CD4-positive, alpha-beta T cell treated with Interleukin-6 at 100 ng/mL for 8 hours (primary cell): ENCODE data around the gene GALNT10.

Source experiments
- DNase-seq: peaks from one replicate; pipeline ENCODE4 v3.0.0-alpha.2; 2020; ENCODE audit warnings: mixed read lengths, low spot score

Gene GALNT10

GRCh38 chr5:154325566-154325965, 135.0 kb downstream of the GALNT10 start:
- DNase-seq = no peak

DNA sequence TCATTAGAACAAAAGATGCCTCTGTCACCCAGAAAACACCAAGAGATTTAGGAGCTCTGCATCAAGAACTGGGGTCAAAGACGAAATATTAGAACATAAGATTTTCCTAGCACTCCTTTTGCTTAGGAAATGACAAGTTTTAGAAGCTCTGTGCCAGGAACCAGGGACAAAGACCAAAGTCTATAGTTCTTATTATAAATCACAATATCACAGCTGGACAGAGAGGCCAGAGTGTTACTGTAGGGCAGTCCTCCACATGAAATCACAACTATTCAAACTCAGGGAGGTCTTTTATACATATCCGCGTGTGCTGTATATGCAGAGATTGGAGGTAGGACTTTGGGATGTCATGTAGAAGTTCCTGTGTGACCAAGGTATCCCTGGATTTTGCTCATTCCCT, 138.5 kb downstream of the GALNT10 start:
- no peak for DNase-seq

DNA sequence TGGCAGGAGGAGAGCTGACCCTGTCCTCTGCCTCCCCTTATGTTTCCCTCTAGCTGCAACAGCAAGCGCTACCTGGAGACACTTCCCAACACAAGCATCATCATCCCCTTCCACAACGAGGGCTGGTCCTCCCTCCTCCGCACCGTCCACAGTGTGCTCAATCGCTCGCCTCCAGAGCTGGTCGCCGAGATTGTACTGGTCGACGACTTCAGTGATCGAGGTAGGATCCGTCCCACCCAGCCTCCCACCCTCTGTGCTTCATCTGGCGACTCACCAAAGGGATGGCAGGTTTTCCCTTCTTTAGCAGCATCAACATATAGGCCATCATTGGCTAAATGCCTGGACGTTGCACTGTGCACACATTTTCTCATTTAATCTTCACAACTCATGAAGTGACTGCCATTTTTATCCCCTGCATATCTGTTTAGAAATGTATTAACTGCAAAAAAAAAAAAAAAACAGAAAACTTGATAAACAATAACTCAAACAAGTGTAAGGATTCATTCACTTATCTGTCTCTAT, 139.0 kb downstream of the GALNT10 start:
- no peak for DNase-seq

DNA sequence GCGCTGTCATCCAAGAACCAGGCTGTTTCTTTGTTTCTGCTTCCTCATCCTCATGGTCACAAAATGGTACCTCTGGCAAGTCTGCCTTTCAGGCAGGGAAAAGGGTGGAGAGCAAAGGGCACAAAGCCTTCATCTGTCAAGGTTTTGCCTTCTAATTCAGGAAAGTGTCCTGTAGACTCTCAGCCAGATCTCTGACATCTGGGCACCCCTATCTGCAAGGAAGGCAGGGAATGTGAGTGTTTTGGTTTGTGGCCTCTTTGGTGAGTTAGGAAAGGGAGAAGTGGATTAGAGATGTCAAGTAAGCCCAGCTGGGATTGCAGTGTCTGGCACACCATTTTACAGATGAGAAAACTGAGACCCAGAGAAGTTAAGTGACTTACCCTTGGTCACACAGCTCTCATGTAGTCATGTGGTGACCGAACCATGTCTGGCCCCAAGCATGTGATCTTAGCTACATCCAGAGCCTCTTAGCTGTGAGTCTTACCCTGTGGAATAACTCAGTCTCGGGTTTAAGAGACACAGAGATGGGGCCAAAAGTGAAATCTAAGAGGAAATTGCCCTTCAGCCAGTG, 139.6 kb downstream of the GALNT10 start:
- DNase-seq = no peak

GRCh38 chr5:154331232-154331631, 140.7 kb downstream of the GALNT10 start:
- no peak for DNase-seq

GRCh38 chr5:154331924-154332323, 141.4 kb downstream of the GALNT10 start:
- DNase-seq = no peak

GRCh38 chr5:154332451-154332850, 141.9 kb downstream of the GALNT10 start:
- DNase-seq = no peak

DNA sequence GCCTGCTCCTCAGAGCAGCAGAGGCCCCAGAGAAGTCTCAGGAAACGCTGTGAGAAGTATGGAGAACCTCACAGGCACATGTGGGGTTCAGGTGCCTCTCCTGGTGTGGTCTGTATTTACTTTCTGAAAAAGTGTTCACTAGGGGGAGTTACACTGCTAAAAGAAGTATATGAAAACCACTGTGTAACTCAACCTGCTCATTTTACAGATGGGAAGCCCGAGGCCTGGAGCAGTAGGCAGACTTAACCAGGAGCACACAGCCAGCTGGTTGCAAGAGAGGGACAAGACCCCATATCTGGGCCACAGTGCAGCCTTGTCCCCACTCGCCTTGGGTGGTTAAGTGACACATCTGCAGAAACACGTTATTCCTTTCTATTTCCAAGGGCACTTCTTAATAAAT, 142.5 kb downstream of the GALNT10 start:
- DNase-seq = no peak

GRCh38 chr5:154334406-154335064, 144.0 kb downstream of the GALNT10 start:
- DNase-seq = no peak

DNA sequence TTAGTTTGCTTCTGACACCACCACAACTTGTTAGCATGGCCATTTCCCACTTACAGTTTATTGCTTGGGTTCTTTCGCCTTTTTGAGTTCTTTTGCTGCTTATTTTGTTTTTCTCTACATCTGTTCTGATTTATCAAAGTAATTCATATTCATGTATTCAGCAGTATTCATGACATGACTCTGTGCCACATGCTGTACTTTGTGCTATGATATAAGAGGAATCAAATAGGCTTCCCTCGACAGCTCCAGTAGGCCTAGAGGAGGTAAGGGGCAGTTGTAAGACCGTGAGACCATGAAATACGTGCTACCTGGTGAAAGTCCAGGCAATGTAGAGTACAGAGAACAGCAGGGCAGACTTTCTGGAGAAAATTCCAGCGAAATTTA, 144.5 kb downstream of the GALNT10 start:
- DNase-seq = no peak

- DNase-seq = no peak
Measured at GRCh38 chr5:154341620-154342019, 151.1 kb downstream of the GALNT10 start.

DNA sequence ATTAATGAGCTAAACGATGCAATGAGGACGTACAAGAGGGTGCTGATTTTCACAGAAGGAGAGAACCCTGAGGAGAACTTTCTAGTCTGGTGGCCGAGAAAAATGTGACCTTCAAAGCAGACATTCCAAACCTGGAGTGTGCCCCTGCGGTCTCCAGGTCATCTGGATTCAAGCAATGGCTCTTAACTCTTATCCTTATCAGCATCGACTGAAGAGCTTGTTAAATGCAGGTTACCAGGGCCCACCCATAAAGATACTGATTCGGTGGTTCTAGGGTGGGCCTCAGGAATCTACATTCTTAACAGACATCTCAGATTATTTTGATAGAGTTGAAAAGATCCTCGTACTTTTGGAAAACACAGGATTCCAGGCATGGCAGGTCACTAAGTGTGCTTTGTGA, 151.7 kb downstream of the GALNT10 start:
- DNase-seq = no peak

DNA sequence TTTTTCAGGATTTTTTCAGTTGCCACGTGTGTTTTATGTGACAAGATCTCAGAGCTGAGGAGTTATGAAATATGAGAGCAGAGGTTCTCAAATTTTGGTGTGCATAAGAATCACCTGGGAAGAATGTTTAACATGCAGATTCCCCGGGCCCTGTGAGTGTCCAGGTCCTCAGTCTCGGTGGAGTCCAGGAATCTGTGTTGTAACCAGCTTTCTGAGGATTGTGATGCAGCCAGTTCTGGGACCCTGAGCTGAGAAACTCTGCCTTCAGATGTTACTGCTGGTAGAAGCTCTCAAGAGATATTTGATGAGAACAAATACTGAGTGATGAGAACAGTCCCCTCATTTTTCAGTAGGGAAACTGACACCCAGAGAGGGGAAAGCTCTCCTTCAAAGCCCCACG, 152.4 kb downstream of the GALNT10 start:
- DNase-seq = no peak

DNA sequence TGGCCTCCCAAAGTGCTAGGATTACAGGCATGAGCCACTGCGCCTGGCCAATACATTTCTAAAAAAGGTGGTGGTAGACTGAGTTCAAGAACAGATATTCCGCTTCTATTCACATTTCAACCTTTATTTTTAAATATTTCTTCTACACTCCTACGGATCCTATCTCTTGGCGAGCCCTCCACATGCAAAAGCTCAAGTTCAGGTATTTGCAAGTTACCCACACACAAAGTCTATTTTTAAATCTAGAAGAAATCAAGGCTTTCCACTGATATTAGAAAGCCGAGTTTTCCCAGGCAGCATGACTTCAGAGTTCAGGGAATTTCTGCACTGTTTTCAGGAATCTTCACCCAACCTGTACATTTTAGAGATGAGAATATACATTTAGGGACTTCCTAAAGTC, 153.9 kb downstream of the GALNT10 start:
- no peak for DNase-seq

GRCh38 chr5:154345255-154345952, 154.9 kb downstream of the GALNT10 start:
- no peak for DNase-seq

DNA sequence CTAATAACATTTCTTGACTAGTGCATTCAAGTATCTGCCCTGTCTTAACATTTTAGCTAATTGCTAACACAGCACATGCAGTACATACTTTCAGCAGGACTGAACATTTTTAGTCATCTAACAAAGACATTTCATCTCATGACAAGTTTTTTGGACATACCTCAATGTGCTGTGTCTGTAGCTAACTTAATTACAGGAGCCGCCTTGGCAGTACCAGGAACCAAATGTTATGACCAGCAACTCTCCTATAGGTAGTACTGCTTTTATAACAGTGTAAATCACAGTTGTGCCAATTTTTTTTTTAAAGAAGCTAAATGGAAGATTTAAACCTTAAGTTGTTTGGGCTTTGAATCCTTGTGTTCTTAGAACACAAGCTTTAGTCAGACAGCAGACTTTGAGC, 155.9 kb downstream of the GALNT10 start:
- DNase-seq = no peak

GRCh38 chr5:154349626-154350264, 159.2 kb downstream of the GALNT10 start:
- DNase-seq = no peak

- DNase-seq = no peak
Measured at GRCh38 chr5:154351141-154351540, 160.6 kb downstream of the GALNT10 start.

DNA sequence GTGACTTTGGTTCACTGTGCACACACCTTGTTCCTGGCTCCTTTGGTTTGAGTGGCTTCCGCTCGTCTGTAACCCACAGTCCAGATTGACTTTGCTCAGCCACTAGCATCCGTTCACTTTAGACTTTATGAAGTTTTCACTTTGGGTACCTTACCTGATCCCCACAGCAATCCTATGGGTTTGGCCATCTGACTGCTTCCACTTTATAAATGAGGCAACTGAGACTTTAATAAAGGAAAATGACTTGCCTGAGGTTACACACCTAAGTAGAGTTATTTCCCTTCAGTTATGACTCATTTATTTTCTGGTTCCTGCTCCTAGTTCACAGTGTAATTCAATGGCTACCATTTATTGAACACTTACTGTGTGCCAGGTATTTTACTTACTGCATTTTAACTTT, 161.0 kb downstream of the GALNT10 start:
- no peak for DNase-seq

GRCh38 chr5:154352960-154353548, 162.5 kb downstream of the GALNT10 start:
- DNase-seq = no peak

DNA sequence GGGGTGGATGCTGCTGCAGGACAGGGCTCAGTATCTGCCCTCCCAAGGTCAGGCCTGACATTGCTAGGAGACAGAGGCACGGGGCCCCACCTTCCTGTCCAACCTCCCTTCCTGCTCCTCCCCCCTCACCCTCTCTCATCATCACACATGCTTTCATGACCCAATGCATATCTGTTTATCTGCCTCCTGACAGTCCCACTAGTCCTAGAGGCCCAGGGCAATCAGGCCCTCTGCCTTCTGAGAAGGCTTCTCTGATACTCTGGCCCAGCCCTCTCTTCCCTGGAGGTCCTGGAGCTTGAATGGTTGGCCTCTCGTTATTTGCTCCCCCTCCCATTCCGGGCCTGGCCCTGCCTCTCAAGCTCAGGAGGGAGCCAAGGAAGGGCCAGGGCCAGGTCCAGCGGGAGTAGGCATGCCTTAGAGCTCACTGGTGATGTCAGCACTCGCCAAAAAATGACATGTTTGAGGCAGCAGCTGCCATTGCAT, 164.6 kb downstream of the GALNT10 start:
- DNase-seq = no peak

GRCh38 chr5:154356020-154356655, 165.6 kb downstream of the GALNT10 start:
- no peak for DNase-seq
